ENCODE results near the gene CPOX. TPM values are rescaled to one million over a fixed set of nuclear protein-coding genes. Genes with fewer than 3 reads are reported as not detected.

Gene CPOX
- total and polyA plus RNA-seq, 10 of the 15 experiments (the other 5 are each of a cell fraction or from before 2014, with no cell fraction given): 40.7 to 72.6 (median 64.5) TPM

DNA sequence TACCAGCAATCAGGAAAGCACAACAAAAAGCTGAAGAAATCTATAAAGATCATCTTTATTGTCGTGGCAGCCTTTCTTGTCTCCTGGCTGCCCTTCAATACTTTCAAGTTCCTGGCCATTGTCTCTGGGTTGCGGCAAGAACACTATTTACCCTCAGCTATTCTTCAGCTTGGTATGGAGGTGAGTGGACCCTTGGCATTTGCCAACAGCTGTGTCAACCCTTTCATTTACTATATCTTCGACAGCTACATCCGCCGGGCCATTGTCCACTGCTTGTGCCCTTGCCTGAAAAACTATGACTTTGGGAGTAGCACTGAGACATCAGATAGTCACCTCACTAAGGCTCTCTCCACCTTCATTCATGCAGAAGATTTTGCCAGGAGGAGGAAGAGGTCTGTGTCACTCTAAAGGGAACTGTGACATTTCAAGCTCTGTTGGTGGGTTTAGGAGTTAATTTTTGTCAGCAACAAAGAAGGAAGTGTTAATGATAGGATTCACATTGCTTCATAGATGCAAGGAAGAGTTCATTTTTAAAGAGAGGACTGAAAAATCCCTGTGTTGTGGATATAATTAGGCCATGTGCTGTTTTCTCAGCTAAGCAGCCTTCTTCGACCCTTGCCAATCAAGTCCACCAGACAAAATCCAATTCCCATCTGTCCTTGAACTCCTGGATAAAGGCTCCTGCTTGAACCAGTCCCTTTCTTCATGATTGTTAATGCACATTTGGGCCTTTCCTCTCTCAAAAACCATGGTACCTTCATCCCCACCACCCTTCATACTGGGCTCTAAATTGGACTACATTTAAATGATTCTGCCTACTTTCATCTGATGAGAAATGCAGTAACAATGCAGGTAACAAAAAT lies 60.5 kb downstream of the CPOX start (continued):
- TF ChIP-seq, protein P1, sequence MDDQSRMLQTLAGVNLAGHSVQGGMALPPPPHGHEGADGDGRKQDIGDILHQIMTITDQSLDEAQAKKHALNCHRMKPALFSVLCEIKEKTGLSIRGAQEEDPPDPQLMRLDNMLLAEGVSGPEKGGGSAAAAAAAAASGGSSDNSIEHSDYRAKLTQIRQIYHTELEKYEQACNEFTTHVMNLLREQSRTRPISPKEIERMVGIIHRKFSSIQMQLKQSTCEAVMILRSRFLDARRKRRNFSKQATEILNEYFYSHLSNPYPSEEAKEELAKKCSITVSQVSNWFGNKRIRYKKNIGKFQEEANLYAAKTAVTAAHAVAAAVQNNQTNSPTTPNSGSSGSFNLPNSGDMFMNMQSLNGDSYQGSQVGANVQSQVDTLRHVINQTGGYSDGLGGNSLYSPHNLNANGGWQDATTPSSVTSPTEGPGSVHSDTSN (IDR thresholded peaks at IDR 0.05; ENCODE audit: insufficient replicate concordance, low read depth, low read length): no peak
- TF ChIP-seq IKZF1 (conservative IDR thresholded peaks at IDR 0.05): no peak
- TF ChIP-seq WRNIP1 (IDR thresholded peaks at IDR 0.05; ENCODE audit: borderline replicate concordance, low read depth, low read length): no peak; the same call in 1 of the 2 replicates
- TF ChIP-seq, protein P2, sequence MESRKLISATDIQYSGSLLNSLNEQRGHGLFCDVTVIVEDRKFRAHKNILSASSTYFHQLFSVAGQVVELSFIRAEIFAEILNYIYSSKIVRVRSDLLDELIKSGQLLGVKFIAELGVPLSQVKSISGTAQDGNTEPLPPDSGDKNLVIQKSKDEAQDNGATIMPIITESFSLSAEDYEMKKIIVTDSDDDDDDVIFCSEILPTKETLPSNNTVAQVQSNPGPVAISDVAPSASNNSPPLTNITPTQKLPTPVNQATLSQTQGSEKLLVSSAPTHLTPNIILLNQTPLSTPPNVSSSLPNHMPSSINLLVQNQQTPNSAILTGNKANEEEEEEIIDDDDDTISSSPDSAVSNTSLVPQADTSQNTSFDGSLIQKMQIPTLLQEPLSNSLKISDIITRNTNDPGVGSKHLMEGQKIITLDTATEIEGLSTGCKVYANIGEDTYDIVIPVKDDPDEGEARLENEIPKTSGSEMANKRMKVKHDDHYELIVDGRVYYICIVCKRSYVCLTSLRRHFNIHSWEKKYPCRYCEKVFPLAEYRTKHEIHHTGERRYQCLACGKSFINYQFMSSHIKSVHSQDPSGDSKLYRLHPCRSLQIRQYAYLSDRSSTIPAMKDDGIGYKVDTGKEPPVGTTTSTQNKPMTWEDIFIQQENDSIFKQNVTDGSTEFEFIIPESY (IDR thresholded peaks at IDR 0.05): no peak
- no peak for TF ChIP-seq ZNF24 (IDR thresholded peaks at IDR 0.05)
- TF ChIP-seq ZZZ3 (IDR thresholded peaks at IDR 0.05; ENCODE audit: control insufficient read depth, insufficient read length, low read depth): no peak
- TF ChIP-seq CHD2 (IDR thresholded peaks at IDR 0.05; ENCODE audit: borderline replicate concordance, low read depth, low read length): no peak
- no peak for TF ChIP-seq SP1 (IDR thresholded peaks at IDR 0.05; ENCODE audit: low read depth, low read length)
- TF ChIP-seq RBBP5 (conservative IDR thresholded peaks at IDR 0.05): no peak
- no peak for TF ChIP-seq HDAC2 (IDR thresholded peaks at IDR 0.05)
- 0 out of 2 replicates have a peak, but pooled peaks have one; percentile 27 for TF ChIP-seq SMAD5 (IDR thresholded peaks at IDR 0.05; ENCODE audit: low read depth)
- no peak for TF ChIP-seq SMARCA5 (IDR thresholded peaks at IDR 0.05)
- TF ChIP-seq SUPT20H (IDR thresholded peaks at IDR 0.05; ENCODE audit: borderline replicate concordance, control insufficient read depth, low read depth, low read length): no peak

Measured in GM12878 (cell line).